Endothelial cell of umbilical vein (primary cell): Measurements from ENCODE around the gene PITPNM3. TPM values are rescaled to one million over a fixed set of nuclear protein-coding genes. Genes with fewer than 3 reads are reported as not detected.

Source experiments
- BruUV-seq: library from RNA; stranded (reverse); fragments of 400-500 nt; replicated peaks from 2 replicates; lab custom pipeline; 2021; lab: Mats Ljungman, UMichigan
- CTCF ChIA-PET: fragments of 300-600, 350-600 bp; sonication (Branson Sonifier 250); formaldehyde crosslinking; loops from one replicate; lab custom pipeline; 2021; ENCODE audit warnings: antibody characterized with exemption, inconsistent platforms; lab: Charles Lee
- POLR2A ChIA-PET: fragments of 300-600, 350-600 bp; sonication (Branson Sonifier 250); formaldehyde crosslinking; loops from one replicate; lab custom pipeline; 2021; ENCODE audit warnings: antibody characterized with exemption, inconsistent platforms; lab: Charles Lee
- DNase-seq: peaks from one replicate; pipeline ENCODE4 v3.0.0-alpha.2; 2011; ENCODE audit warnings: low read depth, low spot score
- FAIRE-seq: peaks from 2 replicates; lab custom pipeline; 2011; peaks lifted over from hg19 to GRCh38; lab: Jason Lieb, UNC
- H2AFZ ChIP-seq: 2 replicates; pipeline ENCODE4 v1.6.0; 2012; ENCODE audit warnings: low read depth, low read length, control low read depth, inconsistent platforms
- H3K27ac ChIP-seq: 2 replicates; pipeline ENCODE4 v1.5.1; 2011; ENCODE audit warnings: low read depth, mild to moderate bottlenecking, control low read depth, low read length, moderate library complexity; ENCODE audit not compliant: insufficient read depth
- H3K27me3 ChIP-seq, 2 experiments: 2 replicates each; pipeline versions ENCODE4 v1.6.0 to v1.6.1; 2011; ENCODE audit warnings: low read length in 2 of 2, mixed read lengths in 1 of 2; ENCODE audit not compliant: control insufficient read depth in 2 of 2, insufficient read depth in 2 of 2
- H3K36me3 ChIP-seq, 2 experiments: 2 replicates in 1 of 2; 3 replicates in 1 of 2; pipeline ENCODE4 v1.5.1; 2011; ENCODE audit warnings: low read length in 2 of 2, mild to moderate bottlenecking in 1 of 2, moderate library complexity in 1 of 2; ENCODE audit not compliant: control insufficient read depth in 2 of 2, insufficient read depth in 2 of 2; ENCODE audit errors: extremely low read depth in 1 of 2
- H3K4me1 ChIP-seq: 3 replicates; pipeline ENCODE4 v1.5.1; 2011; ENCODE audit warnings: mild to moderate bottlenecking, low read length; ENCODE audit not compliant: control insufficient read depth, insufficient read depth; ENCODE audit errors: extremely low read depth
- H3K4me2 ChIP-seq: 2 replicates; pipeline ENCODE4 v1.6.1; 2011; ENCODE audit warnings: low read length, control low read depth, mixed read lengths; ENCODE audit not compliant: insufficient read depth
- H3K4me3 ChIP-seq, 3 experiments: fragments of 200-600 bp in 1 of 3; sonication (generic), shearing (Covaris generic) in 1 of 3; replicated peaks in 1 of 3; 2 replicates each; pipeline ENCODE4 v1.5.1; 2011 to 2016; ENCODE audit warnings: control low read depth in 3 of 3, low read length in 3 of 3, mild to moderate bottlenecking in 2 of 3, inconsistent platforms in 1 of 3, low read depth in 1 of 3, moderate library complexity in 1 of 3; ENCODE audit not compliant: insufficient read depth in 1 of 3
- H3K79me2 ChIP-seq: 2 replicates; pipeline ENCODE4 v1.6.0; 2012; ENCODE audit warnings: low read length, inconsistent platforms; ENCODE audit not compliant: control insufficient read depth, insufficient read depth
- H3K9ac ChIP-seq: replicated peaks from 2 replicates; pipeline ENCODE3; 2011; ENCODE audit warnings: low read length, control low read depth; ENCODE audit not compliant: insufficient read depth; ENCODE audit errors: extremely low read depth
- H3K9me1 ChIP-seq: replicated peaks from 3 replicates; pipeline ENCODE4 v1.6.0; 2011; ENCODE audit warnings: mild to moderate bottlenecking, low read length; ENCODE audit not compliant: control insufficient read depth, insufficient read depth; ENCODE audit errors: extremely low read depth
- H3K9me3 ChIP-seq: replicated peaks from 2 replicates; pipeline ENCODE4 v1.5.1; 2012; ENCODE audit warnings: low read length, inconsistent platforms; ENCODE audit not compliant: control insufficient read depth, insufficient read depth
- H4K20me1 ChIP-seq: replicated peaks from 2 replicates; pipeline ENCODE3; 2011; ENCODE audit warnings: mild to moderate bottlenecking, low read length; ENCODE audit not compliant: control insufficient read depth, insufficient read depth; ENCODE audit errors: extremely low read depth
- CTCF ChIP-seq, 2 donors: IDR thresholded peaks; 1 replicate in 1 of 2; 2 replicates in 1 of 2; pipeline ENCODE4 v1.5.1; 2011; ENCODE audit warnings: low read length in 2 of 2, mild to moderate bottlenecking in 2 of 2, moderate library complexity in 2 of 2, control low read depth in 1 of 2, inconsistent platforms in 1 of 2, low read depth in 1 of 2; ENCODE audit not compliant: insufficient read depth in 1 of 2; ENCODE audit errors: extremely low read depth in 1 of 2
- EZH2 ChIP-seq: IDR thresholded peaks from 2 replicates; pipeline ENCODE4 v1.6.1; 2012; ENCODE audit warnings: borderline replicate concordance, low read depth, mild to moderate bottlenecking, moderate library complexity, low read length, inconsistent platforms; ENCODE audit not compliant: severe bottlenecking
- FOS ChIP-seq: IDR thresholded peaks from 2 replicates; pipeline ENCODE4 v1.6.1; 2011; ENCODE audit warnings: mild to moderate bottlenecking, low read length, moderate library complexity, borderline replicate concordance; ENCODE audit not compliant: insufficient read depth
- GATA2 ChIP-seq: IDR thresholded peaks from 2 replicates; pipeline ENCODE4 v1.7.0; 2011; ENCODE audit warnings: low read depth, mild to moderate bottlenecking, moderate library complexity, mixed read lengths, low read length; ENCODE audit not compliant: insufficient read length, insufficient read depth
- POLR2A ChIP-seq: IDR thresholded peaks from 2 replicates; pipeline ENCODE4 v1.6.1; 2012; ENCODE audit warnings: low read depth, mild to moderate bottlenecking, control low read depth, low read length
- POLR2AphosphoS5 ChIP-seq: IDR thresholded peaks from 2 replicates; pipeline ENCODE4 v1.6.1; 2012; ENCODE audit warnings: low read depth, mild to moderate bottlenecking, control low read depth, low read length, moderate library complexity; ENCODE audit not compliant: insufficient read depth
- dilution Hi-C: fragments of 300-500 bp; cut with MboI; formaldehyde crosslinking; loops from one replicate; pipeline ENCODE4 v1.15.0; 2019; ENCODE audit warnings: low sequenced_read_pairs; ENCODE audit not compliant: extremely low pct_ligation_motif_present
- intact Hi-C: fragments of 100-400 bp; cut with micrococcal nuclease; formaldehyde crosslinking; loops from one replicate; pipeline ENCODE4 v1.10.0; 2022
- polyA plus RNA-seq, 4 experiments: library from polyadenylated mRNA; depleted of rRNA in 3 of 4; stranded (reverse) in 3 of 4; unstranded in 1 of 4; fragments of >200 nt; gene quantifications; 2 replicates each; pipeline versions ENCODE4 v1.2.1 to v1.2.3, GENCODE V29; 2011 to 2012; ENCODE audit warnings: missing spikeins in 1 of 4
- total RNA-seq: library from RNA; stranded (reverse); gene quantifications from 2 replicates; pipeline ENCODE4 v1.2.3, GENCODE V29; 2021

PITPNM3 gene
- total and polyA plus RNA-seq, 2 donors (not counting 3 experiments of a cell fraction or from before 2014, with no cell fraction given): 1.0 to 1.9 TPM

DNA sequence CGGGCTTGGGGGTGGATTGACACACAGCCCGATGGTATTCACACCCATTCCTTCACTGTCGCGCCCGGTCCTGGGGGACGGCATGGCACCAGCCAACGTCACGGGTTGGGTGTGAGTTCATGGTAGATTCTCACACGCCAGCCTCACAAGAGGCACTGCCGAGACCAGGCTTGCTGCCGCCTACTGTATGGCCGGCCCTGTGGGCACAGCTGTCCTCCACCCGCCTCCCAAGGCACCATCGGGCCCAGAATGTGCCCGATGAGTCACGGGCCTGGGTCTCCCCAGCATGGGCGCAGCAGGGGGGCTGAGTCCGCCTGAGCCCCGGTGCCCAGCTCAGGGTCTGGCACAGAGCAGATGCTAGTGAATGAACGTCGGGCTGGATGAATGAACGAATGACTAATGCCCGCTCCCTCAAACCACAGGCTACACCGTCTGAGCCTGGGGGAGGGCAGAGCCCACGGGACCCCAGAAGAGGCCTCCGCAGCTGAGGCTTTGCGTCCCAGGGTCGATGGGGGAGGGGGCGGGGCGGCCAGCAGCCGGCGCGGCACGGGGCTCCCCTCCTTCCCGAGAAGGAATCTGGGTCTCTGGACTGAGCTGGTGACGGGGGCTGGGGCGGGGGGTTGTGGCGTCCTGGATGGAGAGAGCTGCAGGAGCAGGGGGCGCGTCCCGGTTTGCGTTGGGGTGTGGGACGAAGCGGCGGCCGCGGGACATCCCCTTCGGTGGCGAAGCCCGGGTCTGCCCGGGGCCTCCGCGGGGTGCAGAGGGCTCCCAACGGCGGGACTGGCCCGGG is 829 bp downstream of the PITPNM3 start:
- H3K27ac ChIP-seq: no peak overlapping the region
- no peaks in the 10 kb centered on the region for H3K36me3 ChIP-seq
- dilution Hi-C loops (no loop called here), intact Hi-C loops (loop anchor here (1.0 kb wide), 1 partner anchor 82 kb away; no protein-coding TSS in a partner anchor)
- no peak overlapping the region for H3K9ac ChIP-seq
- TF ChIP-seq GATA2: no peak
- peak; percentile 94 for TF ChIP-seq EZH2
- DNase-seq (peak; percentile 38), FAIRE-seq (no peak)
- no peaks in the 10 kb centered on the region for H3K9me1 ChIP-seq
- BruUV-seq: no TSS peak
- peak overlapping the region; percentile 3 to 42 (median 36) for H3K4me3 ChIP-seq
- POLR2A ChIA-PET: no interaction called here
- H2AFZ ChIP-seq: peak overlapping the region; percentile 47
- peaks cover 3% of the 10 kb centered on the region for H3K4me1 ChIP-seq
- H4K20me1 ChIP-seq: no peaks in the 10 kb centered on the region
- peaks cover 9 to 18% of the 10 kb centered on the region in 2 experiments for H3K27me3 ChIP-seq
- CTCF ChIA-PET: interaction anchor here (1.3 to 3.7 kb wide), 2 partner anchors 80 to 83 kb away, joined by 4 to 29 read pairs; no protein-coding TSS in a partner anchor
- H3K79me2 ChIP-seq: no peaks in the 10 kb centered on the region
- peak overlapping the region; percentile 38 for H3K4me2 ChIP-seq
- no peaks in the 10 kb centered on the region for H3K9me3 ChIP-seq

- H3K9me3 ChIP-seq: no peaks in the 10 kb centered on the region
- no peak overlapping the region for H3K9ac ChIP-seq
- peaks cover 3% of the 10 kb centered on the region for H3K4me1 ChIP-seq
- H3K9me1 ChIP-seq: no peaks in the 10 kb centered on the region
- intact Hi-C loops: loop anchor here (1.0 kb wide), 1 partner anchor 82 kb away; no protein-coding TSS in a partner anchor
- FAIRE-seq: no peak
- no peak overlapping the region for H3K27ac ChIP-seq
- no peak overlapping the region for H3K4me3 ChIP-seq
- no peak overlapping the region for H2AFZ ChIP-seq
- H3K4me2 ChIP-seq: no peak overlapping the region
- CTCF ChIA-PET: interaction anchor here (1.3 to 3.7 kb wide), 2 partner anchors 80 to 82 kb away, joined by 4 to 29 read pairs; no protein-coding TSS in a partner anchor
- BruUV-seq: no TSS peak
- TF ChIP-seq GATA2 (no peak), EZH2 (no peak), CTCF (IDR thresholded peaks at IDR 0.05; ENCODE audit: extremely low read depth in 1 of 2, insufficient read depth in 1 of 2, low read depth in 1 of 2, low read length in 2 of 2) (no peak), POLR2A (no peak), FOS (no peak), POLR2AphosphoS5 (no peak)
- H4K20me1 ChIP-seq: no peaks in the 10 kb centered on the region
- no peak for DNase-seq
- dilution Hi-C loops: no loop called here
- POLR2A ChIA-PET: no interaction called here
- peaks cover 9 to 18% of the 10 kb centered on the region in 2 experiments for H3K27me3 ChIP-seq
- H3K36me3 ChIP-seq: no peaks in the 10 kb centered on the region
- no peaks in the 10 kb centered on the region for H3K79me2 ChIP-seq
Observed at GRCh38 chr17:6554871-6555330, 1.5 kb downstream of the PITPNM3 start.
